ENCODE data around the gene NTHL1.

DNA sequence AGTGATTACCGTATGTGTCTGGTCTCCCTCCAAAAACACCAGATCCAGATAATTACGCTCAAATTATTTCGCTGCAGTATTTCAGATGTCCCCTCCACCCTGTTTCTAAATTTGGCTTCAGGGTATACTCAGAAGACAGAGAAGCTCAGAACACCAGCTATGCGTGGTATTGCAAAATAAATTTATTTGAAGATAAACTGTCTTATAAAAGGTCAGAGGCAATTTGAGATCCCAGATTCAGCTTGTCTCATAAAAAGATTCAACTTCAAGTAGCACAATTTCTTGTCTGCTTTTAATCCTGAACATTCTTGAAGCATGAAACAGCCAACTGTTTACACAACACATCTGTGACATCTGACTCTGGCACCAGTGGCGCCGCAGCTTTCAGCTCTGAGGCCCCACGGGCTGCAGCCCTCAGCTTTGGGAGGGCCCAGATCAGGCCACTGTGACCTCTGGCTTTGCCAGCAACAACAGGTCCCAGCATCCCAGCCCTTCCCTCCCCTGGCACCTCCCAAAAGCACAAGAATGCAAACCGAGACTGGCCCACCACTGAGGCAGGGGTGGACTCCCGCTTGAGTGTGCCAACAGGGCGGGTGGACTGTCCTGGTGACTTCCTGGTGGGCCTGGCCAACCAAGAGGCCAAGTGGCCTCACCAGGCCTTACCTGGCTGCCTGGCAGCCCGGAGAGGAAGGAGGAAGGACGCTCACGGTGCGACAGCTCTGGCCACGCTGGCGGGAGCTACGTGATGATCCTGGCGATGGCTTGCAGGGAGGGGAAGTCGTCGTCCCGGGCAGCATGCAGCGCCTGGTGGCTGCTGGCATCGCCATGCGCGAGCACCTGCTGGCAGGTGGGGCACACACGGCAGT is 49.9 kb downstream of the NTHL1 start:
- TF ChIP-seq, protein P1, sequence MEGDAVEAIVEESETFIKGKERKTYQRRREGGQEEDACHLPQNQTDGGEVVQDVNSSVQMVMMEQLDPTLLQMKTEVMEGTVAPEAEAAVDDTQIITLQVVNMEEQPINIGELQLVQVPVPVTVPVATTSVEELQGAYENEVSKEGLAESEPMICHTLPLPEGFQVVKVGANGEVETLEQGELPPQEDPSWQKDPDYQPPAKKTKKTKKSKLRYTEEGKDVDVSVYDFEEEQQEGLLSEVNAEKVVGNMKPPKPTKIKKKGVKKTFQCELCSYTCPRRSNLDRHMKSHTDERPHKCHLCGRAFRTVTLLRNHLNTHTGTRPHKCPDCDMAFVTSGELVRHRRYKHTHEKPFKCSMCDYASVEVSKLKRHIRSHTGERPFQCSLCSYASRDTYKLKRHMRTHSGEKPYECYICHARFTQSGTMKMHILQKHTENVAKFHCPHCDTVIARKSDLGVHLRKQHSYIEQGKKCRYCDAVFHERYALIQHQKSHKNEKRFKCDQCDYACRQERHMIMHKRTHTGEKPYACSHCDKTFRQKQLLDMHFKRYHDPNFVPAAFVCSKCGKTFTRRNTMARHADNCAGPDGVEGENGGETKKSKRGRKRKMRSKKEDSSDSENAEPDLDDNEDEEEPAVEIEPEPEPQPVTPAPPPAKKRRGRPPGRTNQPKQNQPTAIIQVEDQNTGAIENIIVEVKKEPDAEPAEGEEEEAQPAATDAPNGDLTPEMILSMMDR (IDR thresholded peaks at IDR 0.05) = no peak
- no peak for TF ChIP-seq EP300 (IDR thresholded peaks at IDR 0.05)
